SKM-1 treated with dmso at 0.1 percent for 144 hours (cell line): ENCODE results near the gene PNMT.
"Not testable (repeated sequence)": the region's sequence is repeated elsewhere in the genome, so short reads cannot be mapped to it uniquely, and the experiment has no call there.

ENCODE experiments used
- DNase-seq: peaks from one replicate; lab custom pipeline; 2025; ENCODE audit not compliant: unreplicated experiment; lab: John Stamatoyannopoulos, UW

Gene PNMT

DNA sequence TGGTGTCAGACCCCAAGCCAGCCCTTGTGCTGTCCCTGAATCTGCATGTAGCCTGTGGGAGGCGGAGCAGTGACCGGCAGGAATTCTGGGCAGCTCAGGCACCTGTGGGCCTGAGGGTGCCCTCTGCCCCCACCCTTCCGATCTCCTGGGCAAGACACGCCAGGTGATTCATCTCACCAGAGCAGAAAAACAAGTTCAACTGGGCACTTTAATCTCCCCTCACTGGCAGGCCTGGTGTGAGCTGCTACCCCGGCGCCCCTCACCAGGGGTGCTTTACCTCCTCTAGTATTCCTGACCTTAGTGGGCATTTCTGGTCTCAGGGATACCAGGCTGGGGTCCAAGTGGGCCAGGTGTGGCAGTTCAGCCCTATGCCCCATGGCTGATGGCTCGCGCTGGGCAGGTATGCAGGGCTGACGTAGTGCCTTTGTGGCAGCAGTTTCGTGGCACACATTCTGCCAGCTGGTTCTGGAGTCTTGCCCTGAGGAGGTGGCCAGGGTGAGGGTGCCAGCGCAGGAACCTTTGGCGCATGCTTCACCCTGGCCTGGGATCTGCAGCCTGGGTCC is 37.6 kb downstream of the PNMT start:
- DNase-seq: no peak

DNA sequence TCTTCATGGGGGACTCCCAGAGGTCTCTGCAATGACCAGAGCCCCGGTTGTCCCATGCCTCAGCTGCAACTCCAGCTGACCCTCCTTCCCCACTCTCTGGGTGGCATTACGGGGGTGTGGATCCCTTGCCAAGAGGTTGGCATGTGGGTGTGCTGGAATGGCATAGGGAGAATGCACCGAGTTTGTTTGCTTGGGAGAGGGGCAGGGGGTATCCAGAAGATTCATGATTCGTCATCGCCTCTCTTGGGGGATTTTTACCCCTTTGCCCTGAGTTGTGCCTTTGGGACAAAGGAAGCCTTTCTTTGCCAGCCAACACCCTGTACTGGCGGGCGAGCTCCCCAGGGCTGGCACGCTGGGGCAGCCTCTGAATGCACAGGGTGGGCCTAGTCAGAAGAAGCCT is 38.1 kb downstream of the PNMT start:
- DNase-seq: no peak

GRCh38 chr17:39706921-39707337 is 38.7 kb downstream of the PNMT start:
- DNase-seq: no peak

GRCh38 chr17:39709319-39709997 is 41.2 kb downstream of the PNMT start:
- no peak for DNase-seq

- DNase-seq: no peak
These were observed 42.0 kb downstream of the PNMT start for GRCh38 chr17:39709998-39710964.

GRCh38 chr17:39711071-39711470 is 42.8 kb downstream of the PNMT start:
- not testable (repeated sequence) for DNase-seq

DNA sequence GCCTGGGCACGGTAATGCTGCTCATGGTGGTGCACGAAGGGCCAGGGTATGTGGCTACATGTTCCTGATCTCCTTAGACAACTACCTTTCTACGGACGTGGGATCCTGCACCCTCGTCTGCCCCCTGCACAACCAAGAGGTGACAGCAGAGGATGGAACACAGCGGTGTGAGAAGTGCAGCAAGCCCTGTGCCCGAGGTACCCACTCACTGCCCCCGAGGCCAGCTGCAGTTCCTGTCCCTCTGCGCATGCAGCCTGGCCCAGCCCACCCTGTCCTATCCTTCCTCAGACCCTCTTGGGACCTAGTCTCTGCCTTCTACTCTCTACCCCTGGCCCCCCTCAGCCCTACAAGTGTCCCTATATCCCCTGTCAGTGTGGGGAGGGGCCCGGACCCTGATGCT is 43.6 kb downstream of the PNMT start:
- DNase-seq: no peak

GRCh38 chr17:39714234-39714633 is 46.0 kb downstream of the PNMT start:
- no peak for DNase-seq

DNA sequence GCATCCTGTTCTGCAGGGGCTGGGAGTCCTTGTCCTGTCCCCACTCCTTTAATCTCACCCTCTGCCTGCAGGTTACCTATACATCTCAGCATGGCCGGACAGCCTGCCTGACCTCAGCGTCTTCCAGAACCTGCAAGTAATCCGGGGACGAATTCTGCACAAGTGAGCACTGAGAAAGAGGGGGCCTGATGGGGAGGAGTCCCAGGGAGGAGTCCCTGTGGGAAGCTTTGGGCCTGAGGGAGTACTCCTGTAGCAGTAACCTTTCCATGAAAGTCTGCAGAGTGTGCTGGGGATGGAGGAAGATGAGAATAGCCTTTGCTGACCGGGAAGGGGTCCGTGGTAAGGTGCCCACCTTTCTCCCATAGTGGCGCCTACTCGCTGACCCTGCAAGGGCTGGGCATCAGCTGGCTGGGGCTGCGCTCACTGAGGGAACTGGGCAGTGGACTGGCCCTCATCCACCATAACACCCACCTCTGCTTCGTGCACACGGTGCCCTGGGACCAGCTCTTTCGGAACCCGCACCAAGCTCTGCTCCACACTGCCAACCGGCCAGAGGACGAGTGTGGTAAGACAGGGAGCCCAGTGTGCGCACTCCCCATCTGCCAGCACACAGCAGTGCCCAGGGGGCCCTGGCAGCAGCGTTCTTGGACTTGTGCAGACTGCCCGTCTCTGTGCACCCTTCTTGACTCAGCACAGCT is 47.3 kb downstream of the PNMT start:
- DNase-seq: no peak

DNA sequence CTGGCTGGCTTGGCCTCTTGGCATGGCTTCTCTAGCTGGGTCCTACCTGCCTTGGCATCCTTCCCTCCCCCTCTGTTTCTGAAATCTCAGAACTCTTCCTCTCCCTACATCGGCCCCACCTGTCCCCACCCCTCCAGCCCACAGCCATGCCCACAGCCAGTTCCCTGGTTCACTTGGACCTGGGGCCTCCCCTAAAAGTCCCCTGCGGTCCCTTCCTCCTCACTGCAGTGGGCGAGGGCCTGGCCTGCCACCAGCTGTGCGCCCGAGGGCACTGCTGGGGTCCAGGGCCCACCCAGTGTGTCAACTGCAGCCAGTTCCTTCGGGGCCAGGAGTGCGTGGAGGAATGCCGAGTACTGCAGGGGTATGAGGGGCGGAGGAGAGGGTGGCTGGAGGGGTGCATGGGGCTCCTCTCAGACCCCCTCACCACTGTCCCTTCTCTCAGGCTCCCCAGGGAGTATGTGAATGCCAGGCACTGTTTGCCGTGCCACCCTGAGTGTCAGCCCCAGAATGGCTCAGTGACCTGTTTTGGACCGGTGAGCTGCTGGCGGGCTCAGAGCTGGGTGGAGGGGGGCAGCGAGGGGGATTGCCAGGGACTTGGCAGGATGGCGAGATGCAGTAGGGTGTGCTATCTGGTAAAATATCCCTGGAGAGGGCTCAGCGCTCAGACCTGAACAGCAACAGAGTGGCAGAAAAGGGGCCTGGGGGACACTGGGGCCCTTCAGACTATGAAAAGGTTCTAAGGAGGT is 48.0 kb downstream of the PNMT start:
- DNase-seq: no peak

- no peak for DNase-seq
These were observed 48.8 kb downstream of the PNMT start for GRCh38 chr17:39716879-39717536.

DNA sequence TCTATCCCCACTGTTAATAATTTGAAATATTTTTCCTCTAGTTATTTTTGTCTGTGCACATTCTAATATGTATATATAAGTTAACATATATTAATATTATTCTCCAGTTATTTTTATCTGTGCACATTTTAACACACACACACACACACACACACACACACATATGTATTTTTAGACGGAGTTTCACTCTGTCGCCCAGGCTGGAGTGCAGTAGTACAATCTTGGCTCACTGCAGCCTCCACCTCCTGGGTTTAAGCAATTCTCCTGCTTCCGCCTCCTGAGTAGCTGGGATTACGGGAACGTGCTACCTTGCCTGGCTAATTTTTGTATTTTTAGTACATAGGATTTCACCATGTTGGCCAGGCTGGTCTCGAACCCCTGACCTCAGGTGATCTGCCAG is 49.4 kb downstream of the PNMT start:
- DNase-seq: no peak

DNA sequence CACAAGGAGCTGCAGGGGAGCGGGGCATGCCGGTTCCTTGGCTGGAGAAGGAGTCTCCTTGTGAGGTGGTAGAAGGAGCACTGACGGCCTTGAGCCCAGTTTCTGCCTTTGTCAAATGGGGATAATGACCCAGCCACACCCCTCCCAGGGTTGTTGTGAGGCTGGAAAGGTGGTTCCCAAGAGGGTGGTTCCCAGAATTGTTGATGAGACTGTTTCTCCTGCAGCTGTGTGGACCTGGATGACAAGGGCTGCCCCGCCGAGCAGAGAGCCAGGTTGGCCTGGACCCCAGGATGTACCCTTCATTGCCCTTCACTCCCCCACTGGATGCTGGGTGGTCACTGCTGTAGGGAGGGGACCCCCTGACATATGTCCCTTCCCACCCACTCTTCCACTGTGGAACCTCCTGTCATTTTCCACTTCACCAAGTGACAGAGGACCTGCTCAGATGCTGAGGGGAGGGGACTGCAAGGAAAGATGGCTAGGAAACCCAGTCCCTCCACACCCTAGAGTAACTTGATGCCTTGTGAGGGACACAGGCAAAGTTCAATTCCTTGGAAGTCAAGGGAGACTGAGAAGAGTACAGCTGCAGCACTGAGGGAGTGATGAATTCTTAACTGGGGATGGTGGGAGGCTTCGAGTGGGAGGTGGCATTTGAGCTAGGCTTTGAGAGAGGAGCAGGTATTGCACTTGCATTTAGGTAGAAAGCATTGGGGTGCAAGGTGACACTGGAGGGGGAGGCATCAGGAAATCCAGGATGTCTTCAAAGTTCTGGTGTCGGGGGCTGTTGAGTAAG is 51.5 kb downstream of the PNMT start:
- no peak for DNase-seq
